HG03097 (cell line): Measurements from ENCODE around the gene MCUR1.
"Not testable (repeated sequence)": the region's sequence is repeated elsewhere in the genome, so short reads cannot be mapped to it uniquely, and the experiment has no call there.

Source experiments
- ATAC-seq: cut with Tn5 transposase; IDR thresholded peaks from one replicate; pipeline ENCODE4 v1.9.1; 2021; ENCODE audit not compliant: unreplicated experiment, low FRiP score

The MCUR1 gene

GRCh38 chr6:13830803-13831202 lies 16.4 kb upstream of the MCUR1 start:
- ATAC-seq = no peak

- not testable (repeated sequence) for ATAC-seq
Measured at GRCh38 chr6:13829419-13829818, 15.1 kb upstream of the MCUR1 start.

- not testable (repeated sequence) for ATAC-seq
Measured at GRCh38 chr6:13828656-13829301, 14.4 kb upstream of the MCUR1 start.

- ATAC-seq = no peak
Measured at GRCh38 chr6:13827032-13827431, 12.7 kb upstream of the MCUR1 start.

- no peak for ATAC-seq
Measured at GRCh38 chr6:13825871-13826270, 11.5 kb upstream of the MCUR1 start.

- no peak for ATAC-seq
Measured at GRCh38 chr6:13818341-13818740, 4.0 kb upstream of the MCUR1 start.

- ATAC-seq = no peak
Measured at GRCh38 chr6:13814938-13815575, 700 bp upstream of the MCUR1 start.

GRCh38 chr6:13813621-13814175 lies 659 bp downstream of the MCUR1 start:
- ATAC-seq = peak; percentile 37

- no peak for ATAC-seq
Measured at GRCh38 chr6:13813026-13813425, 1.3 kb downstream of the MCUR1 start.

GRCh38 chr6:13812359-13812642 lies 2.1 kb downstream of the MCUR1 start:
- no peak for ATAC-seq

- no peak for ATAC-seq
Measured at GRCh38 chr6:13811627-13812358, 2.6 kb downstream of the MCUR1 start.

GRCh38 chr6:13810688-13811446 lies 3.5 kb downstream of the MCUR1 start:
- ATAC-seq = no peak

GRCh38 chr6:13808801-13809200 lies 5.6 kb downstream of the MCUR1 start:
- no peak for ATAC-seq

GRCh38 chr6:13807696-13808095 lies 6.7 kb downstream of the MCUR1 start:
- no peak for ATAC-seq

GRCh38 chr6:13803581-13803980 lies 10.8 kb downstream of the MCUR1 start:
- ATAC-seq = no peak

- no peak for ATAC-seq
Measured at GRCh38 chr6:13800615-13801014, 13.7 kb downstream of the MCUR1 start.

GRCh38 chr6:13796781-13797180 lies 17.6 kb downstream of the MCUR1 start:
- ATAC-seq = no peak

- peak; percentile 79 for ATAC-seq
Measured at GRCh38 chr6:13795041-13795750, 19.2 kb downstream of the MCUR1 start.

- ATAC-seq = no peak
Measured at GRCh38 chr6:13794184-13794583, 20.2 kb downstream of the MCUR1 start.

- ATAC-seq = no peak
Measured at GRCh38 chr6:13789746-13790145, 24.6 kb downstream of the MCUR1 start.
